WERI-Rb-1 (cell line): ENCODE data around the gene MRPS34.

Experiments
- DNase-seq: peaks from one replicate; pipeline ENCODE4 v3.0.0-alpha.2; 2020
- H3K27ac ChIP-seq: fragments of 250-450 bp; sonication (Bioruptor Pico); 2 replicates; pipeline ENCODE4 v1.5.1; 2020; ENCODE audit warnings: mild to moderate bottlenecking, moderate library complexity
- H3K27me3 ChIP-seq: fragments of 250-450 bp; sonication (Bioruptor Pico); 2 replicates; pipeline ENCODE4 v1.5.1; 2021; ENCODE audit warnings: mild to moderate bottlenecking, low read depth, moderate library complexity; ENCODE audit not compliant: insufficient read depth, severe bottlenecking
- H3K36me3 ChIP-seq: fragments of 250-450 bp; sonication (Bioruptor Pico); 2 replicates; pipeline ENCODE4 v1.5.1; 2020; ENCODE audit warnings: mild to moderate bottlenecking, moderate library complexity
- H3K4me3 ChIP-seq: 2 replicates; pipeline ENCODE4 v1.5.1; 2011; ENCODE audit warnings: low read depth, mild to moderate bottlenecking, control low read depth, low read length
- H3K9me3 ChIP-seq: fragments of 250-450 bp; sonication (Bioruptor Pico); 2 replicates; pipeline ENCODE4 v1.5.1; 2021; ENCODE audit warnings: mild to moderate bottlenecking, moderate library complexity; ENCODE audit not compliant: severe bottlenecking
- CTCF ChIP-seq: IDR thresholded peaks from 2 replicates; pipeline ENCODE4 v1.5.1; 2011; ENCODE audit warnings: low read depth, mild to moderate bottlenecking, control low read depth, inconsistent platforms, low read length

Gene MRPS34

GRCh38 chr16:1815461-1815860 lies 42.5 kb upstream of the MRPS34 start:
- DNase-seq = no peak
- Histone ChIP-seq H3K27me3 (no peaks in the 10 kb centered on the region), H3K27ac (no peak overlapping the region), H3K9me3 (no peaks in the 10 kb centered on the region), H3K36me3 (peaks cover 20% of the 10 kb centered on the region), H3K4me3 (no peak overlapping the region)
- no peak for TF ChIP-seq CTCF

GRCh38 chr16:1812732-1813163 lies 39.8 kb upstream of the MRPS34 start:
- H3K4me3 ChIP-seq = no peak overlapping the region
- H3K27ac ChIP-seq = no peak overlapping the region
- peak; percentile 71 for DNase-seq
- no peaks in the 10 kb centered on the region for H3K27me3 ChIP-seq
- peak; percentile 78 for TF ChIP-seq CTCF
- H3K36me3 ChIP-seq = peaks cover 38% of the 10 kb centered on the region
- H3K9me3 ChIP-seq = no peaks in the 10 kb centered on the region

- TF ChIP-seq CTCF = no peak
- H3K4me3 ChIP-seq = no peak overlapping the region
- DNase-seq = no peak
- no peaks in the 10 kb centered on the region for H3K9me3 ChIP-seq
- H3K27me3 ChIP-seq = no peaks in the 10 kb centered on the region
- H3K36me3 ChIP-seq = peaks cover 50% of the 10 kb centered on the region
- no peak overlapping the region for H3K27ac ChIP-seq
These were observed 37.6 kb upstream of the MRPS34 start for GRCh38 chr16:1810536-1810935.

GRCh38 chr16:1810106-1810505 lies 37.2 kb upstream of the MRPS34 start:
- Histone ChIP-seq H3K27me3 (no peaks in the 10 kb centered on the region), H3K36me3 (peaks cover 53% of the 10 kb centered on the region), H3K27ac (no peak overlapping the region), H3K9me3 (no peaks in the 10 kb centered on the region), H3K4me3 (no peak overlapping the region)
- TF ChIP-seq CTCF = no peak
- DNase-seq = no peak

- Histone ChIP-seq H3K4me3 (no peak overlapping the region), H3K27ac (no peak overlapping the region), H3K9me3 (no peaks in the 10 kb centered on the region), H3K27me3 (no peaks in the 10 kb centered on the region), H3K36me3 (peaks cover 53% of the 10 kb centered on the region)
- TF ChIP-seq CTCF = no peak
- DNase-seq = no peak
These were observed 36.4 kb upstream of the MRPS34 start for GRCh38 chr16:1809281-1809801.

GRCh38 chr16:1808691-1809090 lies 35.8 kb upstream of the MRPS34 start:
- H3K9me3 ChIP-seq = no peaks in the 10 kb centered on the region
- peaks cover 53% of the 10 kb centered on the region for H3K36me3 ChIP-seq
- no peak for DNase-seq
- no peak overlapping the region for H3K4me3 ChIP-seq
- H3K27ac ChIP-seq = no peak overlapping the region
- TF ChIP-seq CTCF = no peak
- H3K27me3 ChIP-seq = no peaks in the 10 kb centered on the region
